Measurements from ENCODE around the gene ZFC3H1. TPM values are rescaled to one million over a fixed set of nuclear protein-coding genes. Genes with fewer than 3 reads are reported as not detected.
"Not testable (repeated sequence)": the region's sequence is repeated elsewhere in the genome, so short reads cannot be mapped to it uniquely, and the experiment has no call there.

ZFC3H1 gene
- polyA plus RNA-seq, 1 experiment = 55.5 TPM

- H3K27me3 ChIP-seq (ENCODE audit: control insufficient read depth, insufficient read depth, low read length) = no peaks in the 10 kb centered on the region
- POLR2A ChIA-PET = no interaction called here
- no peak overlapping the region for H3K27ac ChIP-seq (ENCODE audit: low read depth, low read length)
- no peak for TF ChIP-seq CTCF (IDR thresholded peaks at IDR 0.05; ENCODE audit: low read depth, low read length)
- H3K4me3 ChIP-seq (ENCODE audit: low read depth, low read length) = no peak overlapping the region
- no peaks in the 10 kb centered on the region for H3K9me3 ChIP-seq (ENCODE audit: control insufficient read depth, insufficient read depth, low read length)
- CTCF ChIA-PET = no interaction called here
- no peak for DNase-seq (ENCODE audit: low read depth, low spot score)
Observed at GRCh38 chr12:71582925-71583324, 80.7 kb downstream of the ZFC3H1 start.

GRCh38 chr12:71581206-71581605, 82.4 kb downstream of the ZFC3H1 start:
- CTCF ChIA-PET = no interaction called here
- no peak for DNase-seq (ENCODE audit: low read depth, low spot score)
- TF ChIP-seq CTCF (IDR thresholded peaks at IDR 0.05; ENCODE audit: low read depth, low read length) = no peak

GRCh38 chr12:71578694-71579258, 84.9 kb downstream of the ZFC3H1 start:
- Histone ChIP-seq H3K4me3 (ENCODE audit: low read depth, low read length) (no peak overlapping the region), H3K9me3 (ENCODE audit: control insufficient read depth, insufficient read depth, low read length) (no peaks in the 10 kb centered on the region), H3K27ac (ENCODE audit: low read depth, low read length) (no peak overlapping the region), H3K27me3 (ENCODE audit: control insufficient read depth, insufficient read depth, low read length) (no peaks in the 10 kb centered on the region)
- ChIA-PET CTCF (interaction anchor here (1.4 to 1.5 kb wide), 2 partner anchors 58 to 168 kb away, joined by 4 to 5 read pairs; no protein-coding TSS in a partner anchor), POLR2A (no interaction called here)
- TF ChIP-seq CTCF (IDR thresholded peaks at IDR 0.05; ENCODE audit: low read depth, low read length) = no peak
- DNase-seq (ENCODE audit: low read depth, low spot score) = no peak

More at GRCh38 chr12:71581206-71581605, 82.4 kb downstream of the ZFC3H1 start:
- H3K4me3 ChIP-seq (ENCODE audit: low read depth, low read length) = no peak overlapping the region
- H3K27ac ChIP-seq (ENCODE audit: low read depth, low read length) = no peak overlapping the region
- POLR2A ChIA-PET = no interaction called here
- no peaks in the 10 kb centered on the region for H3K9me3 ChIP-seq (ENCODE audit: control insufficient read depth, insufficient read depth, low read length)
- H3K27me3 ChIP-seq (ENCODE audit: control insufficient read depth, insufficient read depth, low read length) = no peaks in the 10 kb centered on the region

GRCh38 chr12:71576496-71576895, 87.2 kb downstream of the ZFC3H1 start:
- H3K27ac ChIP-seq (ENCODE audit: low read depth, low read length) = no peak overlapping the region
- no peak for TF ChIP-seq CTCF (IDR thresholded peaks at IDR 0.05; ENCODE audit: low read depth, low read length)
- DNase-seq (ENCODE audit: low read depth, low spot score) = no peak
- no peak overlapping the region for H3K4me3 ChIP-seq (ENCODE audit: low read depth, low read length)
- ChIA-PET POLR2A (no interaction called here), CTCF (interaction anchor here (0.8 kb wide), 1 partner anchor 11 kb away, joined by 3 read pairs; no protein-coding TSS in a partner anchor)
- H3K9me3 ChIP-seq (ENCODE audit: control insufficient read depth, insufficient read depth, low read length) = no peaks in the 10 kb centered on the region
- H3K27me3 ChIP-seq (ENCODE audit: control insufficient read depth, insufficient read depth, low read length) = no peaks in the 10 kb centered on the region

- CTCF ChIA-PET; H3K4me3 ChIP-seq (ENCODE audit: low read depth, low read length): not testable (repeated sequence)
- POLR2A ChIA-PET = interaction anchor here (0.5 kb wide), 1 partner anchor 1202 kb away, joined by 3 read pairs; no protein-coding TSS in a partner anchor
Observed at GRCh38 chr12:71569885-71570284, 93.8 kb downstream of the ZFC3H1 start.

More at GRCh38 chr12:71569885-71570284, 93.8 kb downstream of the ZFC3H1 start:
- not testable (repeated sequence) for DNase-seq (ENCODE audit: low read depth, low spot score); H3K27ac ChIP-seq (ENCODE audit: low read depth, low read length); H3K27me3 ChIP-seq (ENCODE audit: control insufficient read depth, insufficient read depth, low read length); H3K9me3 ChIP-seq (ENCODE audit: control insufficient read depth, insufficient read depth, low read length)

Measured in AG04450 (cell line).